K562 (cell line): ENCODE measurements around the gene ERBB3. TPM values are rescaled to one million over a fixed set of nuclear protein-coding genes. Genes with fewer than 3 reads are reported as not detected.

Source experiments
- BCOR ChIP-seq: fragments of 450-650 bp; IDR thresholded peaks from 2 replicates; pipeline ENCODE4 v1.6.1; 2016
- CTCF ChIP-seq, 3 experiments: IDR thresholded peaks in 2 of 3; conservative IDR thresholded peaks in 1 of 3; 2 replicates each; pipeline ENCODE4 v1.5.1; 2011 to 2012; ENCODE audit warnings: low read length in 3 of 3, mild to moderate bottlenecking in 3 of 3, control low read depth in 2 of 3, improper control_type of control experiment in 1 of 3, inconsistent platforms in 1 of 3, low read depth in 1 of 3, mixed read lengths in 1 of 3, moderate library complexity in 1 of 3; ENCODE audit not compliant: insufficient read depth in 2 of 3
- ELF1 ChIP-seq: fragments of 200-800 bp; sonication (Bioruptor generic); IDR thresholded peaks from 2 replicates; pipeline ENCODE4 v1.6.1; 2016; ENCODE audit warnings: missing genetic modification characterization, missing compliant biosample characterization
- ESRRA ChIP-seq: fragments of 450-650 bp; IDR thresholded peaks from 2 replicates; pipeline ENCODE4 v1.6.1; 2014; ENCODE audit warnings: low read depth, mild to moderate bottlenecking, moderate library complexity, borderline replicate concordance
- FOXK2 ChIP-seq, 2 experiments: fragments of 450-650 bp; IDR thresholded peaks in 1 of 2; conservative IDR thresholded peaks in 1 of 2; 2 replicates each; pipeline ENCODE4 v1.6.1; 2016; ENCODE audit warnings: low read depth in 2 of 2, mild to moderate bottlenecking in 1 of 2
- KAT7 ChIP-seq: sonication (generic); formaldehyde crosslinking; IDR thresholded peaks from 2 replicates; pipeline ENCODE4 v1.8.0; 2022; ENCODE audit warnings: missing genetic modification reagents, mild to moderate bottlenecking, borderline replicate concordance
- KDM1A ChIP-seq, 2 experiments: fragments of 450-650 bp; IDR thresholded peaks; 2 replicates each; pipeline ENCODE4 v1.6.1; 2016; ENCODE audit warnings: mild to moderate bottlenecking in 2 of 2
- ZNF124 ChIP-seq: sonication (generic); formaldehyde crosslinking; IDR thresholded peaks from 2 replicates; pipeline ENCODE4 v1.8.1; 2022; ENCODE audit warnings: missing genetic modification reagents
- polyA plus RNA-seq, 8 experiments: library from polyadenylated mRNA; depleted of rRNA in 4 of 8; stranded (reverse) in 5 of 8; unstranded in 3 of 8; fragments of >200 nt; fragmentation: Nextera tagmentation in 2 of 8; fragmentation: Illumina TruSeq in 1 of 8; extraction: Ambion mirVana in 2 of 8; extraction: Trizol in 1 of 8; gene quantifications; 2 replicates each; pipeline versions ENCODE4 v1.2.1 to v1.2.3, GENCODE V29; 2011 to 2014; ENCODE audit warnings: inconsistent platforms in 1 of 8, missing spikeins in 1 of 8
- total RNA-seq, 7 experiments: library from RNA; depleted of rRNA in 6 of 7; stranded (reverse); fragments of >200 nt in 6 of 7; fragmentation: Illumina TruSeq in 2 of 7; extraction: Trizol in 2 of 7; gene quantifications; 2 replicates each; pipeline versions ENCODE4 v1.2.1 to v1.2.3, GENCODE V29; 2011 to 2021; ENCODE audit warnings: low replicate concordance in 1 of 7
- TF ChIP-seq, protein P1 (sequence below): fragments of 250-450 bp; sonication (Bioruptor Pico); IDR thresholded peaks from 2 replicates; pipeline ENCODE4 v1.4.0; 2020; ENCODE audit warnings: mild to moderate bottlenecking, moderate library complexity, borderline replicate concordance
- TF ChIP-seq, protein P2 (sequence below): sonication (generic); formaldehyde crosslinking; IDR thresholded peaks from 2 replicates; pipeline ENCODE4 v1.8.1; 2023; ENCODE audit warnings: mild to moderate bottlenecking, missing genetic modification reagents
- TF ChIP-seq, protein P3 (sequence below): sonication (generic); formaldehyde crosslinking; IDR thresholded peaks from 2 replicates; pipeline ENCODE4 v1.8.0; 2022; ENCODE audit warnings: mild to moderate bottlenecking, missing genetic modification reagents, borderline replicate concordance

ERBB3 gene
- total and polyA plus RNA-seq, 9 of the 15 experiments (the other 6 are each of a cell fraction or from before 2014, with no cell fraction given), result 1.5 to 5.4 (median 3.8) TPM

- 0 out of 6 replicates have a peak, but pooled peaks of 1 of the 3 experiments have one; percentile 6 for TF ChIP-seq CTCF (IDR thresholded peaks at IDR 0.05 in 2 of 3, conservative IDR thresholded peaks at IDR 0.05 in 1 of 3; ENCODE audit: insufficient read depth in 2 of 3, low read depth in 1 of 3, low read length in 3 of 3)
- TF ChIP-seq, protein P1, sequence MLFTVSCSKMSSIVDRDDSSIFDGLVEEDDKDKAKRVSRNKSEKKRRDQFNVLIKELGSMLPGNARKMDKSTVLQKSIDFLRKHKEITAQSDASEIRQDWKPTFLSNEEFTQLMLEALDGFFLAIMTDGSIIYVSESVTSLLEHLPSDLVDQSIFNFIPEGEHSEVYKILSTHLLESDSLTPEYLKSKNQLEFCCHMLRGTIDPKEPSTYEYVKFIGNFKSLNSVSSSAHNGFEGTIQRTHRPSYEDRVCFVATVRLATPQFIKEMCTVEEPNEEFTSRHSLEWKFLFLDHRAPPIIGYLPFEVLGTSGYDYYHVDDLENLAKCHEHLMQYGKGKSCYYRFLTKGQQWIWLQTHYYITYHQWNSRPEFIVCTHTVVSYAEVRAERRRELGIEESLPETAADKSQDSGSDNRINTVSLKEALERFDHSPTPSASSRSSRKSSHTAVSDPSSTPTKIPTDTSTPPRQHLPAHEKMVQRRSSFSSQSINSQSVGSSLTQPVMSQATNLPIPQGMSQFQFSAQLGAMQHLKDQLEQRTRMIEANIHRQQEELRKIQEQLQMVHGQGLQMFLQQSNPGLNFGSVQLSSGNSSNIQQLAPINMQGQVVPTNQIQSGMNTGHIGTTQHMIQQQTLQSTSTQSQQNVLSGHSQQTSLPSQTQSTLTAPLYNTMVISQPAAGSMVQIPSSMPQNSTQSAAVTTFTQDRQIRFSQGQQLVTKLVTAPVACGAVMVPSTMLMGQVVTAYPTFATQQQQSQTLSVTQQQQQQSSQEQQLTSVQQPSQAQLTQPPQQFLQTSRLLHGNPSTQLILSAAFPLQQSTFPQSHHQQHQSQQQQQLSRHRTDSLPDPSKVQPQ (CRISPR knock-in tag), result no peak
- TF ChIP-seq, protein P2, sequence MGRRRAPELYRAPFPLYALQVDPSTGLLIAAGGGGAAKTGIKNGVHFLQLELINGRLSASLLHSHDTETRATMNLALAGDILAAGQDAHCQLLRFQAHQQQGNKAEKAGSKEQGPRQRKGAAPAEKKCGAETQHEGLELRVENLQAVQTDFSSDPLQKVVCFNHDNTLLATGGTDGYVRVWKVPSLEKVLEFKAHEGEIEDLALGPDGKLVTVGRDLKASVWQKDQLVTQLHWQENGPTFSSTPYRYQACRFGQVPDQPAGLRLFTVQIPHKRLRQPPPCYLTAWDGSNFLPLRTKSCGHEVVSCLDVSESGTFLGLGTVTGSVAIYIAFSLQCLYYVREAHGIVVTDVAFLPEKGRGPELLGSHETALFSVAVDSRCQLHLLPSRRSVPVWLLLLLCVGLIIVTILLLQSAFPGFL, result no peak
- 0 out of 2 replicates have a peak, but pooled peaks have one; percentile 8 for TF ChIP-seq KAT7
- TF ChIP-seq BCOR, result 0 out of 2 replicates have a peak, but pooled peaks have one; percentile 20
- TF ChIP-seq ZNF124 (CRISPR knock-in tag), result 0 out of 2 replicates have a peak, but pooled peaks have one; percentile 2
- TF ChIP-seq ELF1 (tag), result no peak
- TF ChIP-seq ESRRA, result peak; percentile 53; the same call in 1 of the 2 replicates
- TF ChIP-seq KDM1A (IDR thresholded peaks at IDR 0.05), result peak in 1 of 2 experiments; percentile 26; a peak in 1 of 4 replicates
- TF ChIP-seq, protein P3, sequence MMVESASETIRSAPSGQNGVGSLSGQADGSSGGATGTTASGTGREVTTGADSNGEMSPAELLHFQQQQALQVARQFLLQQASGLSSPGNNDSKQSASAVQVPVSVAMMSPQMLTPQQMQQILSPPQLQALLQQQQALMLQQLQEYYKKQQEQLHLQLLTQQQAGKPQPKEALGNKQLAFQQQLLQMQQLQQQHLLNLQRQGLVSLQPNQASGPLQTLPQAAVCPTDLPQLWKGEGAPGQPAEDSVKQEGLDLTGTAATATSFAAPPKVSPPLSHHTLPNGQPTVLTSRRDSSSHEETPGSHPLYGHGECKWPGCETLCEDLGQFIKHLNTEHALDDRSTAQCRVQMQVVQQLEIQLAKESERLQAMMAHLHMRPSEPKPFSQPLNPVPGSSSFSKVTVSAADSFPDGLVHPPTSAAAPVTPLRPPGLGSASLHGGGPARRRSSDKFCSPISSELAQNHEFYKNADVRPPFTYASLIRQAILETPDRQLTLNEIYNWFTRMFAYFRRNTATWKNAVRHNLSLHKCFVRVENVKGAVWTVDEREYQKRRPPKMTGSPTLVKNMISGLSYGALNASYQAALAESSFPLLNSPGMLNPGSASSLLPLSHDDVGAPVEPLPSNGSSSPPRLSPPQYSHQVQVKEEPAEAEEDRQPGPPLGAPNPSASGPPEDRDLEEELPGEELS (CRISPR knock-in tag), result 0 out of 2 replicates have a peak, but pooled peaks have one; percentile 15
- 0 out of 4 replicates have a peak, but pooled peaks of 1 of the 2 experiments have one; percentile 41 for TF ChIP-seq FOXK2 (conservative IDR thresholded peaks at IDR 0.05 in 1 of 2, IDR thresholded peaks at IDR 0.05 in 1 of 2; ENCODE audit: low read depth in 2 of 2)
These were observed 682 bp downstream of the ERBB3 start (continued) for GRCh38 chr12:56080556-56081138.
